ENCODE measurements around the gene CLEC17A.
"Not testable (repeated sequence)": the region's sequence is repeated elsewhere in the genome, so short reads cannot be mapped to it uniquely, and the experiment has no call there.

Gene CLEC17A

GRCh38 chr19:14577264-14577663 is 5.6 kb upstream of the CLEC17A start:
- no peak for FAIRE-seq
- no peak for DNase-seq (ENCODE audit: insufficient read length, low spot score)

- no peak for DNase-seq (ENCODE audit: insufficient read length, low spot score)
- peak; percentile 89 for FAIRE-seq
Measured at GRCh38 chr19:14577885-14578427, 4.9 kb upstream of the CLEC17A start.

GRCh38 chr19:14580623-14581237 is 2.2 kb upstream of the CLEC17A start:
- FAIRE-seq (peak; percentile 63), DNase-seq (ENCODE audit: insufficient read length, low spot score) (no peak)

GRCh38 chr19:14584372-14584771 is 1.5 kb downstream of the CLEC17A start:
- FAIRE-seq; DNase-seq (ENCODE audit: insufficient read length, low spot score): not testable (repeated sequence)

- FAIRE-seq = peak; percentile 95
- not testable (repeated sequence) for DNase-seq (ENCODE audit: insufficient read length, low spot score)
Measured at GRCh38 chr19:14585187-14585586, 2.3 kb downstream of the CLEC17A start.

GRCh38 chr19:14589433-14589832 is 6.5 kb downstream of the CLEC17A start:
- peak; percentile 88 for FAIRE-seq
- not testable (repeated sequence) for DNase-seq (ENCODE audit: insufficient read length, low spot score)

GRCh38 chr19:14595558-14595957 is 12.7 kb downstream of the CLEC17A start:
- FAIRE-seq = no peak
- DNase-seq (ENCODE audit: insufficient read length, low spot score) = no peak

GRCh38 chr19:14599548-14600147 is 16.8 kb downstream of the CLEC17A start:
- DNase-seq (ENCODE audit: insufficient read length, low spot score) (no peak), FAIRE-seq (no peak)

- DNase-seq (ENCODE audit: insufficient read length, low spot score) (peak; percentile 60), FAIRE-seq (peak; percentile 98)
Measured at GRCh38 chr19:14603990-14604387, 21.1 kb downstream of the CLEC17A start.

- no peak for DNase-seq (ENCODE audit: insufficient read length, low spot score)
Measured at GRCh38 chr19:14606627-14607026, 23.7 kb downstream of the CLEC17A start.

GRCh38 chr19:14611051-14611450 is 28.2 kb downstream of the CLEC17A start:
- DNase-seq (ENCODE audit: insufficient read length, low spot score) (no peak), FAIRE-seq (no peak)

More at GRCh38 chr19:14606627-14607026, 23.7 kb downstream of the CLEC17A start:
- no peak for FAIRE-seq

GRCh38 chr19:14612242-14612641 is 29.4 kb downstream of the CLEC17A start:
- not testable (repeated sequence) for FAIRE-seq; DNase-seq (ENCODE audit: insufficient read length, low spot score)

GRCh38 chr19:14612657-14613056 is 29.8 kb downstream of the CLEC17A start:
- DNase-seq (ENCODE audit: insufficient read length, low spot score) (no peak), FAIRE-seq (no peak)

GRCh38 chr19:14613399-14614098 is 30.7 kb downstream of the CLEC17A start:
- not testable (repeated sequence) for FAIRE-seq; DNase-seq (ENCODE audit: insufficient read length, low spot score)

- DNase-seq (ENCODE audit: insufficient read length, low spot score) (no peak), FAIRE-seq (no peak)
Measured at GRCh38 chr19:14614099-14614412, 31.2 kb downstream of the CLEC17A start.

- FAIRE-seq = no peak
- no peak for DNase-seq (ENCODE audit: insufficient read length, low spot score)
Measured at GRCh38 chr19:14615623-14616022, 32.7 kb downstream of the CLEC17A start.

- no peak for FAIRE-seq
- no peak for DNase-seq (ENCODE audit: insufficient read length, low spot score)
Measured at GRCh38 chr19:14616407-14616806, 33.5 kb downstream of the CLEC17A start.

GRCh38 chr19:14619404-14619803 is 36.5 kb downstream of the CLEC17A start:
- FAIRE-seq (no peak), DNase-seq (ENCODE audit: insufficient read length, low spot score) (no peak)

- DNase-seq (ENCODE audit: insufficient read length, low spot score); FAIRE-seq: not testable (repeated sequence)
Measured at GRCh38 chr19:14624491-14624890, 41.6 kb downstream of the CLEC17A start.

GRCh38 chr19:14629557-14629956 is 46.7 kb downstream of the CLEC17A start:
- no peak for FAIRE-seq
- DNase-seq (ENCODE audit: insufficient read length, low spot score) = no peak

- FAIRE-seq (peak; percentile 78), DNase-seq (ENCODE audit: insufficient read length, low spot score) (peak; percentile 24)
Measured at GRCh38 chr19:14632286-14632685, 49.4 kb downstream of the CLEC17A start.
